K562 (cell line): ENCODE results near the gene ARL6IP1. TPM values are rescaled to one million over a fixed set of nuclear protein-coding genes. Genes with fewer than 3 reads are reported as not detected.

Source experiments
- ATAC-seq: fragments of 200-7000 bp; cut with Tn5 transposase; 3 replicates; pipeline ENCODE4 v1.9.1; 2020; ENCODE audit warnings: moderate library complexity
- BruUV-seq: library from RNA; stranded (reverse); fragments of 400-500 nt; replicated peaks from 2 replicates; lab custom pipeline; 2021; lab: Mats Ljungman, UMichigan
- CTCF ChIA-PET: fragments of 300-600 bp; formaldehyde crosslinking; extraction: SDS; loops from one replicate; lab custom pipeline; 2021; ENCODE audit warnings: low intra/inter-chr PET ratio; lab: Yijun Ruan, JAX
- POLR2A ChIA-PET: fragments of 300-600, 350-650 bp; sonication (Branson Sonifier 250); formaldehyde crosslinking; extraction: SDS; loops from one replicate; lab custom pipeline; 2021; ENCODE audit warnings: antibody characterized with exemption, inconsistent platforms; lab: Yijun Ruan, JAX
- DNase-seq, 4 experiments: peaks; one replicate each; pipeline versions ENCODE4 v3.0.0 to v3.0.0-alpha.2; 2011 to 2018; ENCODE audit warnings: low spot score in 3 of 4, mixed read lengths in 3 of 4; ENCODE audit errors: extremely low read depth in 1 of 4
- FAIRE-seq: peaks from 2 replicates; lab custom pipeline; 2011; peaks lifted over from hg19 to GRCh38; lab: Jason Lieb, UNC
- H2AFZ ChIP-seq: 2 replicates; pipeline ENCODE4 v1.6.0; 2011; ENCODE audit warnings: low read depth, low read length, control low read depth, inconsistent platforms
- H3K27ac ChIP-seq: fragments of 200-600 bp; 3 replicates; pipeline ENCODE4 v1.8.0; 2011; ENCODE audit warnings: low read depth, mild to moderate bottlenecking, control low read depth, inconsistent platforms, low read length, moderate library complexity, mixed read lengths; ENCODE audit errors: extremely low read depth
- H3K27me3 ChIP-seq, 2 experiments: fragments of 300-600 bp in 1 of 2; 2 replicates in 1 of 2; 3 replicates in 1 of 2; pipeline versions ENCODE4 v1.6.0 to v1.8.0; 2011; ENCODE audit warnings: inconsistent platforms in 2 of 2, low read length in 2 of 2, mild to moderate bottlenecking in 1 of 2, mixed read lengths in 1 of 2, moderate library complexity in 1 of 2; ENCODE audit not compliant: control insufficient read depth in 2 of 2, insufficient read depth in 2 of 2
- H3K36me3 ChIP-seq: fragments of 300-600 bp; 3 replicates; pipeline ENCODE4 v1.8.0; 2011; ENCODE audit warnings: mild to moderate bottlenecking, low read length, inconsistent platforms; ENCODE audit not compliant: control insufficient read depth, insufficient read depth
- H3K4me1 ChIP-seq, 2 experiments: fragments of 200-600 bp in 1 of 2; replicated peaks in 1 of 2; 2 replicates in 1 of 2; 3 replicates in 1 of 2; pipeline versions ENCODE4 v1.5.1 to v1.8.0; 2011; ENCODE audit warnings: inconsistent platforms in 2 of 2, low read length in 2 of 2, mild to moderate bottlenecking in 1 of 2, mixed read lengths in 1 of 2, moderate library complexity in 1 of 2; ENCODE audit not compliant: control insufficient read depth in 2 of 2, insufficient read depth in 2 of 2
- H3K4me2 ChIP-seq: 2 replicates; pipeline ENCODE4 v1.6.1; 2011; ENCODE audit warnings: low read length, control low read depth, inconsistent platforms, mixed read lengths; ENCODE audit not compliant: insufficient read depth
- H3K4me3 ChIP-seq: fragments of 200-600 bp; sonication (generic), shearing (Covaris generic); 2 replicates; pipeline ENCODE4 v1.5.1; 2016; ENCODE audit warnings: control low read depth, inconsistent platforms
- H3K79me2 ChIP-seq: fragments of 200-600 bp; 3 replicates; pipeline ENCODE4 v1.8.0; 2011; ENCODE audit warnings: low read length, inconsistent platforms; ENCODE audit not compliant: control insufficient read depth, insufficient read depth
- H3K9ac ChIP-seq, 2 experiments: 2 replicates each; pipeline versions ENCODE4 v1.6.0 to v1.6.1; 2011; ENCODE audit warnings: low read depth in 2 of 2, low read length in 2 of 2, control low read depth in 1 of 2, inconsistent platforms in 1 of 2, mild to moderate bottlenecking in 1 of 2, mixed read lengths in 1 of 2; ENCODE audit not compliant: insufficient read depth in 1 of 2
- H3K9me1 ChIP-seq: one replicate; pipeline ENCODE4 v1.6.0; 2011; ENCODE audit warnings: inconsistent platforms, mild to moderate bottlenecking, low read length, moderate library complexity; ENCODE audit not compliant: control insufficient read depth, insufficient read depth
- H3K9me3 ChIP-seq: replicated peaks from 2 replicates; pipeline ENCODE4 v1.5.1; 2011; ENCODE audit warnings: low read depth, low read length, inconsistent platforms; ENCODE audit not compliant: control insufficient read depth, insufficient read depth
- H4K20me1 ChIP-seq: replicated peaks from 2 replicates; pipeline ENCODE4 v1.6.1; 2011; ENCODE audit warnings: low read length, inconsistent platforms, mixed read lengths; ENCODE audit not compliant: control insufficient read depth, insufficient read depth
- ARID3A ChIP-seq: IDR thresholded peaks from 2 replicates; pipeline ENCODE4 v1.6.1; 2012; ENCODE audit warnings: low read depth, low read length, improper control_type of control experiment, borderline replicate concordance
- CBFA2T3 ChIP-seq: fragments of 450-650 bp; IDR thresholded peaks from 2 replicates; pipeline ENCODE4 v1.6.1; 2017
- EP400 ChIP-seq: fragments of 450-650 bp; IDR thresholded peaks from 2 replicates; pipeline ENCODE4 v1.6.1; 2017; ENCODE audit warnings: antibody characterized with exemption, mild to moderate bottlenecking, moderate library complexity
- ETV1 ChIP-seq: fragments of 450-650 bp; conservative IDR thresholded peaks from 2 replicates; pipeline ENCODE4 v1.6.1; 2016; ENCODE audit warnings: missing genetic modification characterization, control low read depth, low read depth, missing compliant biosample characterization
- MEIS2 ChIP-seq: fragments of 450-650 bp; IDR thresholded peaks from 2 replicates; pipeline ENCODE4 v1.6.1; 2014; ENCODE audit warnings: mild to moderate bottlenecking; ENCODE audit not compliant: partially characterized antibody
- MTA1 ChIP-seq: fragments of 450-650 bp; IDR thresholded peaks from 2 replicates; pipeline ENCODE4 v1.6.1; 2017; ENCODE audit warnings: borderline replicate concordance
- MYBL2 ChIP-seq, 2 experiments: fragments of 450-650 bp in 1 of 2; sonication (generic) in 1 of 2; formaldehyde crosslinking in 1 of 2; IDR thresholded peaks; 2 replicates each; pipeline versions ENCODE4 v1.6.1 to v1.8.1; 2017 to 2022; ENCODE audit warnings: borderline replicate concordance in 1 of 2, inconsistent platforms in 1 of 2, low read depth in 1 of 2, mild to moderate bottlenecking in 1 of 2, missing genetic modification reagents in 1 of 2, moderate library complexity in 1 of 2
- NBN ChIP-seq: fragments of 450-650 bp; IDR thresholded peaks from 2 replicates; pipeline ENCODE4 v1.6.1; 2016; ENCODE audit warnings: low read depth, mild to moderate bottlenecking
- NCOR1 ChIP-seq: fragments of 450-650 bp; IDR thresholded peaks from 2 replicates; pipeline ENCODE4 v1.6.1; 2016; ENCODE audit warnings: mild to moderate bottlenecking, moderate library complexity
- NFE2 ChIP-seq: IDR thresholded peaks from 2 replicates; pipeline ENCODE4 v1.6.1; 2014; ENCODE audit warnings: antibody characterized with exemption, low read depth
- PKNOX1 ChIP-seq: fragments of 450-650 bp; IDR thresholded peaks from 2 replicates; pipeline ENCODE4 v1.6.1; 2016
- SMARCA4 ChIP-seq: fragments of 450-650 bp; IDR thresholded peaks from 2 replicates; pipeline ENCODE4 v1.6.1; 2016
- ZNF445 ChIP-seq: fragments of 250-450 bp; sonication (Bioruptor Pico); IDR thresholded peaks from 2 replicates; pipeline ENCODE4 v1.4.0; 2020; ENCODE audit warnings: low read depth, mild to moderate bottlenecking, moderate library complexity
- WGBS: fragments of 100-300 bp; shearing (Covaris generic); methylation state at CpG from one replicate; pipeline ENCODE4 v1.1.6; 2016; ENCODE audit warnings: low coverage, mixed read lengths; ENCODE audit not compliant: insufficient coverage; ENCODE audit errors: missing lambda C conversion rate; 5-methylcytosine and 5-hydroxymethylcytosine counted together
- in situ Hi-C: fragments of 300-500 bp; cut with MboI; formaldehyde crosslinking; loops from 4 replicates; pipeline ENCODE4 v1.15.0; 2018; ENCODE audit warnings: inconsistent platforms, mixed read lengths
- intact Hi-C: fragments of 100-400 bp; cut with micrococcal nuclease; formaldehyde crosslinking; loops from 2 replicates; pipeline ENCODE4 v1.14.2; 2022
- polyA plus RNA-seq, 8 experiments: library from polyadenylated mRNA; depleted of rRNA in 4 of 8; stranded (reverse) in 5 of 8; unstranded in 3 of 8; fragments of >200 nt; fragmentation: Nextera tagmentation in 2 of 8; fragmentation: Illumina TruSeq in 1 of 8; extraction: Ambion mirVana in 2 of 8; extraction: Trizol in 1 of 8; gene quantifications; 2 replicates each; pipeline versions ENCODE4 v1.2.1 to v1.2.3, GENCODE V29; 2011 to 2014; ENCODE audit warnings: inconsistent platforms in 1 of 8, missing spikeins in 1 of 8
- total RNA-seq, 7 experiments: library from RNA; depleted of rRNA in 6 of 7; stranded (reverse); fragments of >200 nt in 6 of 7; fragmentation: Illumina TruSeq in 2 of 7; extraction: Trizol in 2 of 7; gene quantifications; 2 replicates each; pipeline versions ENCODE4 v1.2.1 to v1.2.3, GENCODE V29; 2011 to 2021; ENCODE audit warnings: low replicate concordance in 1 of 7

Gene ARL6IP1
- total and polyA plus RNA-seq, 9 of the 15 experiments (the other 6 are each of a cell fraction or from before 2014, with no cell fraction given), result 102 to 391 (median 162) TPM

- Histone ChIP-seq H3K79me2 (peaks cover 41% of the 10 kb centered on the region), H3K27ac (peak overlapping the region; percentile 67), H2AFZ (peak overlapping the region; percentile 30; the same call in 1 of the 2 replicates), H4K20me1 (peaks cover 18% of the 10 kb centered on the region; the same call in 1 of the 2 replicates), H3K9me3 (no peaks in the 10 kb centered on the region), H3K4me3 (no peak overlapping the region), H3K4me1 (peaks cover 18 to 20% of the 10 kb centered on the region in 2 experiments; a peak in 4 of 5 replicates), H3K9ac (peak overlapping the region in 1 of 2 experiments; percentile 53; a peak in 2 of 4 replicates), H3K4me2 (no peak overlapping the region; the same call in 1 of the 2 replicates), H3K9me1 (no peaks in the 10 kb centered on the region), H3K27me3 (no peaks in the 10 kb centered on the region), H3K36me3 (peaks cover 54% of the 10 kb centered on the region; the same call in 2 of the 3 replicates)
- WGBS, result 16% methylated on average over 4 of the region's 5 CpGs
- no TSS peak for BruUV-seq
- ChIA-PET POLR2A (interaction anchor here (0.6 to 10.2 kb wide), 12 partner anchors 9 to 282 kb away, joined by 3 to 342 read pairs (median 3); partner anchors contain the start of gene RPS15A), CTCF (interaction anchor here (0.6 kb wide), 1 partner anchor 168 kb away, joined by 3 read pairs; no protein-coding TSS in a partner anchor)
- intact Hi-C loops, result no loop called here
- DNase-seq, result peak in 1 of 4 experiments; percentile 39
- in situ Hi-C loops, result no loop called here
- peak; percentile 86 for FAIRE-seq
- ATAC-seq, result no peak
- TF ChIP-seq PKNOX1 (0 out of 2 replicates have a peak, but pooled peaks have one; percentile 20), NCOR1 (peak; percentile 26; the same call in 1 of the 2 replicates), MTA1 (no peak), SMARCA4 (peak; percentile 20; the same call in 1 of the 2 replicates), EP400 (peak; percentile 21; the same call in 1 of the 2 replicates), MEIS2 (peak; percentile 59), MYBL2 (IDR thresholded peaks at IDR 0.05; ENCODE audit: low read depth) (peak; percentile 65; the same call in 1 of the 2 replicates), MYBL2 (CRISPR knock-in tag; IDR thresholded peaks at IDR 0.05; ENCODE audit: borderline replicate concordance) (no peak), CBFA2T3 (peak; percentile 14; the same call in 1 of the 2 replicates), ZNF445 (CRISPR knock-in tag) (no peak), NBN (no peak), NFE2 (peak; percentile 89), ARID3A (0 out of 2 replicates have a peak, but pooled peaks have one; percentile 29), ETV1 (tag) (peak; percentile 53; the same call in 1 of the 2 replicates)
These were observed 2.5 kb upstream of the ARL6IP1 start for GRCh38 chr16:18803569-18804462.
